HEK293 (cell line): ENCODE results near the gene WDR91.

ENCODE experiments used
- CTCF ChIA-PET: fragments of 350-600 bp; formaldehyde crosslinking; extraction: SDS; loops from one replicate; lab custom pipeline; 2021; ENCODE audit warnings: antibody characterized with exemption; lab: Yijun Ruan, JAX
- POLR2A ChIA-PET: fragments of 300-600 bp; formaldehyde crosslinking; extraction: SDS; loops from one replicate; lab custom pipeline; 2020; ENCODE audit warnings: antibody characterized with exemption, inconsistent platforms; lab: Yijun Ruan, JAX
- H3K27ac ChIP-seq: fragments of 200-500 bp; sonication (Bioruptor generic); 2 replicates; pipeline ENCODE4 v1.5.1; 2014; ENCODE audit warnings: low read depth, low read length, control low read depth, inconsistent platforms; ENCODE audit errors: extremely low read depth
- H3K36me3 ChIP-seq, 2 experiments: fragments of 200-500 bp in 1 of 2; sonication (Bioruptor generic) in 1 of 2; 1 replicate in 1 of 2; 2 replicates in 1 of 2; pipeline ENCODE4 v1.5.1; 2014 to 2017; ENCODE audit warnings: inconsistent platforms in 2 of 2, low read length in 2 of 2; ENCODE audit not compliant: control insufficient read depth in 2 of 2, insufficient read depth in 1 of 2
- H3K4me1 ChIP-seq: fragments of 200-500 bp; sonication (Bioruptor generic); 2 replicates; pipeline ENCODE4 v1.5.1; 2014; ENCODE audit warnings: mild to moderate bottlenecking, low read length, inconsistent platforms; ENCODE audit not compliant: control insufficient read depth, insufficient read depth
- H3K4me3 ChIP-seq: 2 replicates; pipeline ENCODE4 v1.5.1; 2011; ENCODE audit warnings: low read depth, mild to moderate bottlenecking, control low read depth, low read length, moderate library complexity
- H3K9me3 ChIP-seq: fragments of 200-500 bp; sonication (Bioruptor generic); 2 replicates; pipeline ENCODE4 v1.5.1; 2014; ENCODE audit warnings: low read depth, low read length, inconsistent platforms; ENCODE audit not compliant: control insufficient read depth, insufficient read depth
- FEZF1 ChIP-seq: fragments of 450-650 bp; formaldehyde crosslinking; IDR thresholded peaks from 2 replicates; pipeline ENCODE4 v1.5.1; 2016; ENCODE audit warnings: missing biosample characterization, missing genetic modification characterization
- GLIS2 ChIP-seq: fragments of 450-650 bp; formaldehyde crosslinking; IDR thresholded peaks from 2 replicates; pipeline ENCODE4 v1.5.1; 2016; ENCODE audit warnings: missing biosample characterization, missing genetic modification characterization
- HOXA7 ChIP-seq: sonication (generic); formaldehyde crosslinking; IDR thresholded peaks from 2 replicates; pipeline ENCODE4 v1.8.1; 2022; ENCODE audit warnings: missing genetic modification reagents, borderline replicate concordance
- MEIS1 ChIP-seq: sonication (generic); formaldehyde crosslinking; IDR thresholded peaks from 2 replicates; pipeline ENCODE4 v1.8.1; 2022; ENCODE audit warnings: missing genetic modification reagents, mild to moderate bottlenecking, borderline replicate concordance
- PRDM2 ChIP-seq: fragments of 450-650 bp; formaldehyde crosslinking; IDR thresholded peaks from 2 replicates; pipeline ENCODE4 v1.5.1; 2016; ENCODE audit warnings: missing biosample characterization, missing genetic modification characterization, borderline replicate concordance
- SCRT1 ChIP-seq: fragments of 450-650 bp; formaldehyde crosslinking; IDR thresholded peaks from 2 replicates; pipeline ENCODE4 v1.5.1; 2016; ENCODE audit warnings: missing biosample characterization, missing genetic modification characterization, borderline replicate concordance
- SCRT2 ChIP-seq: fragments of 450-650 bp; formaldehyde crosslinking; IDR thresholded peaks from 2 replicates; pipeline ENCODE4 v1.5.1; 2016; ENCODE audit warnings: missing biosample characterization, missing genetic modification characterization
- ZBTB7A ChIP-seq: fragments of 450-650 bp; formaldehyde crosslinking; IDR thresholded peaks from 2 replicates; pipeline ENCODE4 v1.5.1; 2016; ENCODE audit warnings: low read depth, missing biosample characterization, missing genetic modification characterization
- ZIC2 ChIP-seq: fragments of 450-650 bp; formaldehyde crosslinking; IDR thresholded peaks from 2 replicates; pipeline ENCODE4 v1.5.1; 2016; ENCODE audit warnings: missing biosample characterization, missing genetic modification characterization
- ZNF23 ChIP-seq: fragments of 450-650 bp; formaldehyde crosslinking; IDR thresholded peaks from 2 replicates; pipeline ENCODE4 v1.5.1; 2016; ENCODE audit warnings: missing biosample characterization, missing genetic modification characterization, borderline replicate concordance
- ZNF274 ChIP-seq, 2 experiments: fragments of 200-500 bp in 1 of 2; fragments of 450-650 bp in 1 of 2; sonication (Bioruptor generic) in 1 of 2; formaldehyde crosslinking in 1 of 2; IDR thresholded peaks; 2 replicates each; pipeline versions ENCODE4 v1.5.1 to v1.6.1; 2014 to 2016; ENCODE audit warnings: borderline replicate concordance in 1 of 2, inconsistent platforms in 1 of 2, low read length in 1 of 2, missing biosample characterization in 1 of 2, missing genetic modification characterization in 1 of 2
- ZNF366 ChIP-seq: fragments of 450-650 bp; formaldehyde crosslinking; conservative IDR thresholded peaks from 2 replicates; pipeline ENCODE4 v1.5.1; 2016; ENCODE audit warnings: missing biosample characterization, missing genetic modification characterization
- ZNF555 ChIP-seq: fragments of 450-650 bp; formaldehyde crosslinking; conservative IDR thresholded peaks from 2 replicates; pipeline ENCODE4 v1.5.1; 2017; ENCODE audit warnings: missing biosample characterization, mild to moderate bottlenecking, missing genetic modification characterization, inconsistent platforms
- ZNF560 ChIP-seq: fragments of 450-650 bp; formaldehyde crosslinking; IDR thresholded peaks from 2 replicates; pipeline ENCODE4 v1.5.1; 2017; ENCODE audit warnings: missing biosample characterization, missing genetic modification characterization, borderline replicate concordance
- ZNF585B ChIP-seq: fragments of 450-650 bp; formaldehyde crosslinking; IDR thresholded peaks from 2 replicates; pipeline ENCODE4 v1.5.1; 2016; ENCODE audit warnings: missing biosample characterization, missing genetic modification characterization
- ZNF629 ChIP-seq: fragments of 450-650 bp; formaldehyde crosslinking; IDR thresholded peaks from 2 replicates; pipeline ENCODE4 v1.5.1; 2017; ENCODE audit warnings: missing biosample characterization, missing genetic modification characterization
- ZNF830 ChIP-seq: fragments of 450-650 bp; IDR thresholded peaks from 2 replicates; pipeline ENCODE4 v1.5.0; 2018; ENCODE audit warnings: missing biosample characterization, missing genetic modification characterization, low read depth, mild to moderate bottlenecking, moderate library complexity

The WDR91 gene

GRCh38 chr7:135248546-135248945 lies 37.2 kb upstream of the WDR91 start:
- TF ChIP-seq ZNF830 (tag by site-specific recombination) = no peak
- no peak for TF ChIP-seq HOXA7 (CRISPR knock-in tag)
- no peak for TF ChIP-seq ZNF366 (tag by site-specific recombination)
- no peak for TF ChIP-seq FEZF1
- no peak for TF ChIP-seq PRDM2
- no peak for TF ChIP-seq ZNF555 (tag by site-specific recombination)
- TF ChIP-seq ZIC2 = no peak
- no peak for TF ChIP-seq ZNF560
- TF ChIP-seq MEIS1 (CRISPR knock-in tag) = no peak
- TF ChIP-seq ZNF23 (tag by site-specific recombination) = no peak
- TF ChIP-seq, all 188 proteins: peak for 0
- CTCF ChIA-PET = no interaction called here
- no peak overlapping the region for H3K27ac ChIP-seq
- no peaks in the 10 kb centered on the region for H3K36me3 ChIP-seq
- POLR2A ChIA-PET = no interaction called here
- no peaks in the 10 kb centered on the region for H3K9me3 ChIP-seq
- no peaks in the 10 kb centered on the region for H3K4me1 ChIP-seq
- H3K4me3 ChIP-seq = no peak overlapping the region

GRCh38 chr7:135247746-135248471 lies 36.6 kb upstream of the WDR91 start:
- no peaks in the 10 kb centered on the region for H3K9me3 ChIP-seq
- H3K27ac ChIP-seq = no peak overlapping the region
- no peaks in the 10 kb centered on the region for H3K36me3 ChIP-seq
- CTCF ChIA-PET = no interaction called here
- no peaks in the 10 kb centered on the region for H3K4me1 ChIP-seq
- POLR2A ChIA-PET = no interaction called here
- no peak overlapping the region for H3K4me3 ChIP-seq
- TF ChIP-seq ZNF274 (IDR thresholded peaks at IDR 0.05; ENCODE audit: low read length) = no peak
- no peak for TF ChIP-seq ZNF274 (tag by site-specific recombination; IDR thresholded peaks at IDR 0.05; ENCODE audit: borderline replicate concordance)
- no peak for TF ChIP-seq ZNF629 (tag by site-specific recombination)
- no peak for TF ChIP-seq ZBTB7A (tag by site-specific recombination)
- TF ChIP-seq SCRT2 = peak; percentile 82
- no peak for TF ChIP-seq ZNF585B (tag by site-specific recombination)
- peak; percentile 39; the same call in 1 of the 2 replicates for TF ChIP-seq SCRT1 (tag by site-specific recombination)
- TF ChIP-seq GLIS2 = no peak
